H9 (cell line): ENCODE data around the gene RBM5. TPM values are rescaled to one million over a fixed set of nuclear protein-coding genes. Genes with fewer than 3 reads are reported as not detected.

ENCODE experiments used
- DNase-seq: peaks from one replicate; pipeline ENCODE4 v3.0.0-alpha.2; 2017
- H2AFZ ChIP-seq: one replicate; pipeline ENCODE4 v1.6.1; 2013; ENCODE audit warnings: mild to moderate bottlenecking, low read length, control low read depth, moderate library complexity
- H2AK5ac ChIP-seq: 2 replicates; pipeline ENCODE4 v1.6.1; 2013; ENCODE audit warnings: low read length, control low read depth, mixed read lengths; ENCODE audit not compliant: insufficient read length
- H2BK120ac ChIP-seq: one replicate; pipeline ENCODE4 v1.6.1; 2013; ENCODE audit warnings: low read depth, mild to moderate bottlenecking, low read length, control low read depth, inconsistent platforms; ENCODE audit not compliant: poor library complexity, severe bottlenecking
- H2BK12ac ChIP-seq: 2 replicates; pipeline ENCODE4 v1.6.1; 2013; ENCODE audit warnings: low read length, control low read depth, mixed read lengths, low read depth; ENCODE audit not compliant: insufficient read length
- H2BK15ac ChIP-seq: 2 replicates; pipeline ENCODE4 v1.6.1; 2013; ENCODE audit warnings: low read depth, low read length, control low read depth
- H2BK20ac ChIP-seq: one replicate; pipeline ENCODE4 v1.6.1; 2013; ENCODE audit warnings: low read depth, mild to moderate bottlenecking, low read length, control low read depth, inconsistent platforms; ENCODE audit not compliant: poor library complexity, severe bottlenecking
- H2BK5ac ChIP-seq: 2 replicates; pipeline ENCODE4 v1.6.1; 2013; ENCODE audit warnings: low read length, control low read depth, mixed read lengths; ENCODE audit not compliant: insufficient read length
- H3K14ac ChIP-seq: 2 replicates; pipeline ENCODE4 v1.6.1; 2013; ENCODE audit warnings: low read length, control low read depth; ENCODE audit not compliant: insufficient read depth
- H3K18ac ChIP-seq: 2 replicates; pipeline ENCODE4 v1.6.1; 2013; ENCODE audit warnings: low read depth, mild to moderate bottlenecking, mixed read lengths, low read length, control low read depth; ENCODE audit not compliant: insufficient read length
- H3K23ac ChIP-seq: 2 replicates; pipeline ENCODE4 v1.6.1; 2013; ENCODE audit warnings: low read length, control low read depth, mixed read lengths, low read depth; ENCODE audit not compliant: insufficient read length
- H3K23me2 ChIP-seq: 2 replicates; pipeline ENCODE4 v1.6.1; 2013; ENCODE audit warnings: low read depth, mild to moderate bottlenecking, mixed read lengths, low read length, control low read depth; ENCODE audit not compliant: insufficient read length, poor library complexity, severe bottlenecking
- H3K27ac ChIP-seq: 2 replicates; pipeline ENCODE4 v1.5.1; 2013; ENCODE audit warnings: low read length, control low read depth, mixed read lengths, low read depth; ENCODE audit not compliant: insufficient read length
- H3K27me3 ChIP-seq: 2 replicates; pipeline ENCODE4 v1.6.1; 2013; ENCODE audit warnings: low read length, control low read depth, inconsistent platforms; ENCODE audit not compliant: insufficient read depth
- H3K4ac ChIP-seq: 2 replicates; pipeline ENCODE4 v1.6.1; 2013; ENCODE audit warnings: low read depth, mild to moderate bottlenecking, control low read depth, inconsistent platforms, low read length, moderate library complexity
- H3K4me1 ChIP-seq: 2 replicates; pipeline ENCODE4 v1.6.1; 2013; ENCODE audit warnings: low read length, control low read depth, inconsistent platforms; ENCODE audit not compliant: insufficient read depth
- H3K4me2 ChIP-seq: 2 replicates; pipeline ENCODE4 v1.6.1; 2013; ENCODE audit warnings: low read length, control low read depth, mixed read lengths; ENCODE audit not compliant: insufficient read length, insufficient read depth
- H3K56ac ChIP-seq: 2 replicates; pipeline ENCODE4 v1.6.1; 2013; ENCODE audit warnings: low read depth, mild to moderate bottlenecking, mixed read lengths, low read length, control low read depth; ENCODE audit not compliant: insufficient read length
- H3K79me1 ChIP-seq: 2 replicates; pipeline ENCODE4 v1.6.1; 2013; ENCODE audit warnings: low read depth, mild to moderate bottlenecking, moderate library complexity, low read length, control low read depth, inconsistent platforms; ENCODE audit not compliant: insufficient read depth, poor library complexity, severe bottlenecking
- H3K79me2 ChIP-seq: 2 replicates; pipeline ENCODE4 v1.6.1; 2013; ENCODE audit warnings: low read length, control low read depth, inconsistent platforms; ENCODE audit not compliant: insufficient read depth
- H3K9ac ChIP-seq: 2 replicates; pipeline ENCODE4 v1.6.1; 2013; ENCODE audit warnings: low read length, control low read depth, mixed read lengths; ENCODE audit not compliant: insufficient read length; ENCODE audit errors: extremely low read depth
- H3K9me3 ChIP-seq: one replicate; pipeline ENCODE4 v1.6.1; 2013; ENCODE audit warnings: low read depth, low read length, inconsistent platforms; ENCODE audit not compliant: control insufficient read depth
- H3T11ph ChIP-seq: one replicate; pipeline ENCODE4 v1.6.1; 2013; ENCODE audit warnings: mild to moderate bottlenecking, low read length, control low read depth, inconsistent platforms
- H4K20me1 ChIP-seq: one replicate; pipeline ENCODE4 v1.6.1; 2013; ENCODE audit not compliant: control insufficient read depth, insufficient read length, insufficient read depth
- H4K5ac ChIP-seq: 2 replicates; pipeline ENCODE4 v1.6.1; 2013; ENCODE audit warnings: low read depth, mild to moderate bottlenecking, mixed read lengths, low read length, control low read depth; ENCODE audit not compliant: insufficient read length
- H4K8ac ChIP-seq: replicated peaks from 2 replicates; pipeline ENCODE4 v1.6.1; 2013; ENCODE audit warnings: low read length, control low read depth, mixed read lengths, low read depth; ENCODE audit not compliant: insufficient read length
- H4K91ac ChIP-seq: 2 replicates; pipeline ENCODE4 v1.6.1; 2013; ENCODE audit warnings: low read depth, mild to moderate bottlenecking, moderate library complexity, mixed read lengths, low read length, control low read depth; ENCODE audit not compliant: insufficient read length
- H3K27ac Mint-ChIP-seq, 3 experiments: 2 replicates in 2 of 3; 3 replicates in 1 of 3; pipeline ENCODE4 v1.8.0; 2020 to 2021; ENCODE audit warnings: mixed read lengths in 3 of 3, mild to moderate bottlenecking in 1 of 3, moderate library complexity in 1 of 3
- H3K27me3 Mint-ChIP-seq: 2 replicates; pipeline ENCODE4 v1.8.0; 2021; ENCODE audit warnings: low read depth, mild to moderate bottlenecking, moderate library complexity, mixed read lengths
- H3K36me3 Mint-ChIP-seq, 3 experiments: 2 replicates in 2 of 3; 3 replicates in 1 of 3; pipeline ENCODE4 v1.8.0; 2020 to 2021; ENCODE audit warnings: low read depth in 3 of 3, mixed read lengths in 3 of 3; ENCODE audit not compliant: insufficient read depth in 1 of 3
- H3K4me1 Mint-ChIP-seq, 2 experiments: 2 replicates each; pipeline ENCODE4 v1.8.0; 2020; ENCODE audit warnings: mixed read lengths in 2 of 2
- H3K4me3 Mint-ChIP-seq, 2 experiments: 2 replicates in 1 of 2; 3 replicates in 1 of 2; pipeline ENCODE4 v1.8.0; 2020 to 2021; ENCODE audit warnings: mild to moderate bottlenecking in 2 of 2, mixed read lengths in 2 of 2, moderate library complexity in 1 of 2
- H3K9me3 Mint-ChIP-seq, 2 experiments: 2 replicates in 1 of 2; 3 replicates in 1 of 2; pipeline ENCODE4 v1.8.0; 2020; ENCODE audit warnings: mild to moderate bottlenecking in 2 of 2, mixed read lengths in 2 of 2, moderate library complexity in 1 of 2
- WGBS: extraction: QIAGEN DNeasy Blood & Tissue Kit; methylation state at CpG from one replicate; pipeline ENCODE4 v1.1.7; 2013; ENCODE audit warnings: missing lambda C conversion rate, low lambda C conversion rate, mixed read lengths; ENCODE audit not compliant: insufficient read length; ENCODE audit errors: extremely low coverage; 5-methylcytosine and 5-hydroxymethylcytosine counted together
- total RNA-seq: library from RNA; stranded (reverse); gene quantifications from 2 replicates; pipeline ENCODE4 v1.2.1, GENCODE V29; 2021
- TF ChIP-seq, protein P1 (sequence below): fragments of 200-600 bp; sonication (generic); conservative IDR thresholded peaks from 3 replicates; pipeline ENCODE4 v1.8.0; 2021; ENCODE audit warnings: antibody characterized with exemption, mild to moderate bottlenecking

RBM5 gene
- total RNA-seq, 1 experiment from 2014 or later = 123 TPM

GRCh38 chr3:50136714-50137405 lies 48.1 kb downstream of the RBM5 start:
- no peak overlapping the region for H2BK120ac ChIP-seq
- no peak overlapping the region for H3K4ac ChIP-seq
- no peak overlapping the region; a peak in 1 of 5 replicates for H3K4me3 Mint-ChIP-seq
- no peaks in the 10 kb centered on the region for H3K79me2 ChIP-seq
- H3K23me2 ChIP-seq = no peaks in the 10 kb centered on the region
- H3K9me3 Mint-ChIP-seq = no peaks in the 10 kb centered on the region
- H3K9me3 ChIP-seq = no peaks in the 10 kb centered on the region
- H3K4me1 Mint-ChIP-seq = peaks cover 31 to 55% of the 10 kb centered on the region in 2 experiments
- no peak overlapping the region for H2BK20ac ChIP-seq
- no peak overlapping the region for H3K18ac ChIP-seq
- no peak overlapping the region for H4K5ac ChIP-seq
- no peak overlapping the region for H4K8ac ChIP-seq
- no peaks in the 10 kb centered on the region for H3K79me1 ChIP-seq
- peaks cover 8% of the 10 kb centered on the region; the same call in 1 of the 2 replicates for H3K4me1 ChIP-seq
- TF ChIP-seq, protein P1, sequence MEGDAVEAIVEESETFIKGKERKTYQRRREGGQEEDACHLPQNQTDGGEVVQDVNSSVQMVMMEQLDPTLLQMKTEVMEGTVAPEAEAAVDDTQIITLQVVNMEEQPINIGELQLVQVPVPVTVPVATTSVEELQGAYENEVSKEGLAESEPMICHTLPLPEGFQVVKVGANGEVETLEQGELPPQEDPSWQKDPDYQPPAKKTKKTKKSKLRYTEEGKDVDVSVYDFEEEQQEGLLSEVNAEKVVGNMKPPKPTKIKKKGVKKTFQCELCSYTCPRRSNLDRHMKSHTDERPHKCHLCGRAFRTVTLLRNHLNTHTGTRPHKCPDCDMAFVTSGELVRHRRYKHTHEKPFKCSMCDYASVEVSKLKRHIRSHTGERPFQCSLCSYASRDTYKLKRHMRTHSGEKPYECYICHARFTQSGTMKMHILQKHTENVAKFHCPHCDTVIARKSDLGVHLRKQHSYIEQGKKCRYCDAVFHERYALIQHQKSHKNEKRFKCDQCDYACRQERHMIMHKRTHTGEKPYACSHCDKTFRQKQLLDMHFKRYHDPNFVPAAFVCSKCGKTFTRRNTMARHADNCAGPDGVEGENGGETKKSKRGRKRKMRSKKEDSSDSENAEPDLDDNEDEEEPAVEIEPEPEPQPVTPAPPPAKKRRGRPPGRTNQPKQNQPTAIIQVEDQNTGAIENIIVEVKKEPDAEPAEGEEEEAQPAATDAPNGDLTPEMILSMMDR = no peak
- H3K23ac ChIP-seq = no peak overlapping the region
- no peak overlapping the region for H2BK5ac ChIP-seq
- no peak overlapping the region for H4K91ac ChIP-seq
- H3K4me2 ChIP-seq = no peak overlapping the region
- no peak overlapping the region for H3T11ph ChIP-seq
- H2AK5ac ChIP-seq = no peak overlapping the region
- H3K27ac ChIP-seq = no peak overlapping the region
- H2BK12ac ChIP-seq = no peak overlapping the region
- no peak overlapping the region for H2AFZ ChIP-seq
- H3K27ac Mint-ChIP-seq = no peak overlapping the region; a peak in 1 of 7 replicates
- WGBS = no CpG with 5 or more reads among the region's 6 CpGs
- no peak overlapping the region for H2BK15ac ChIP-seq
- no peak for DNase-seq
- H3K56ac ChIP-seq = no peak overlapping the region
- no peak overlapping the region for H3K14ac ChIP-seq
- H3K27me3 Mint-ChIP-seq = no peaks in the 10 kb centered on the region; the same call in none of the 2 replicates
- H3K36me3 Mint-ChIP-seq = no peaks in the 10 kb centered on the region; a peak in 1 of 7 replicates
- no peak overlapping the region for H3K9ac ChIP-seq
- H3K27me3 ChIP-seq = no peaks in the 10 kb centered on the region
- H4K20me1 ChIP-seq = no peaks in the 10 kb centered on the region
